GM19238 (cell line): ENCODE data around the gene LSM12.

Experiments
- DNase-seq: peaks from one replicate; pipeline ENCODE4 v3.0.0; 2011; ENCODE audit warnings: low spot score; ENCODE audit not compliant: insufficient read length

LSM12 gene

GRCh38 chr17:44095647-44096496 lies 29.4 kb upstream of the LSM12 start:
- peak; percentile 58 for DNase-seq

- no peak for DNase-seq
Measured at GRCh38 chr17:44095388-44095646, 28.8 kb upstream of the LSM12 start.

DNA sequence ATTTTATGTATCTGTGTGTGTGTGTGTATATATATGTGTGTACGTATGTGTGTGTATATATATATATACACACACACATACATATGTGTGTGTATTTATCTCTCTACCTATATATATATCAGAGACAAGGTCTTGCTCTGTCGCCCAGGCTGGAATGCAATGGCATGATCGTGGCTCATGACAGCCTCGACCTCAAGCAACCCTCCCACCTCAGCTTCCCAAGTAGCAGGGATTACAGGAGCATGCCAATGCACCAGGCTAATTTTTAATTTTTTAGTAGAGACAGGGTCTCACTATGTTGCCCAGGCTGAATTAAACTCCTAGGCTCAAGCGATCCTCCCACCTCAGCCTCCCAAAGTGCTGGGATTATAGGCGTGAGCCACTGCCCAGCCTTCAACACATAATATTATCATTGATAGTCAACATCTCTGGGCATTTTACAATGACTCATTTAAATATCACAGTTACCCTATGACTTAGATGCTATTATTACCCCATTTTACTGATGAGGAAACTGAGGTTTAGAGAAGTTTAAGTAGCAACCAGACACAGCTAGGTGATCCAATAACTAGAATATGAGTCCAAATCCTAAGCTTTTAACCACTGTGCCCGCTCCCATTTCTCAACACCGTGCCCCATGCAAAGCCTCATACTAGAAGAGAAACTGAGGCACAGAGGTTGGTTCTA lies 28.4 kb upstream of the LSM12 start:
- DNase-seq, result no peak

GRCh38 chr17:44093231-44093900 lies 26.9 kb upstream of the LSM12 start:
- no peak for DNase-seq

- no peak for DNase-seq
Measured at GRCh38 chr17:44092051-44092450, 25.6 kb upstream of the LSM12 start.

- no peak for DNase-seq
Measured at GRCh38 chr17:44091200-44091997, 24.9 kb upstream of the LSM12 start.

- no peak for DNase-seq
Measured at GRCh38 chr17:44088254-44088653, 21.8 kb upstream of the LSM12 start.

- DNase-seq, result no peak
Measured at GRCh38 chr17:44087319-44087718, 20.8 kb upstream of the LSM12 start.

GRCh38 chr17:44086364-44087311 lies 20.2 kb upstream of the LSM12 start:
- no peak for DNase-seq

DNA sequence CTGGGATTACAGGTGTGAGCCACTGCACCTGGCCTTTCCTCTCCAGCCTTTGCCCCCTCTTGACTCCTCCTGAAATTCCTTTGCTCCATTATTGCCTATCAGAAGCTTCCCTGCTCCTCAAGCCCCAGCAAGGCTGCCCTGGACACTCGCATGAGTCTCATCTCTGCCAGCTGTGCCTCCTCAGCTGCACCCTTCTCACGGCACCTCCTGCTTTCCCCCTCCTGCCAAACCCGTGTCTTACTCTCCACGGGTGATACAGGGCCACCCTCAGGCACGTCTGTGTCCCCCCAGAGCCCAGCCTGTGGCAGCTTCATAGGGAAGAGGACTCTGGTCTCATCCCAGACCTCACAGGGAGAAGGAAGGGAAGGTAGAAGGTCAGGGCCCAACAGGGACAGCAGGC lies 19.4 kb upstream of the LSM12 start:
- no peak for DNase-seq

- no peak for DNase-seq
Measured at GRCh38 chr17:44084921-44085320, 18.4 kb upstream of the LSM12 start.

DNA sequence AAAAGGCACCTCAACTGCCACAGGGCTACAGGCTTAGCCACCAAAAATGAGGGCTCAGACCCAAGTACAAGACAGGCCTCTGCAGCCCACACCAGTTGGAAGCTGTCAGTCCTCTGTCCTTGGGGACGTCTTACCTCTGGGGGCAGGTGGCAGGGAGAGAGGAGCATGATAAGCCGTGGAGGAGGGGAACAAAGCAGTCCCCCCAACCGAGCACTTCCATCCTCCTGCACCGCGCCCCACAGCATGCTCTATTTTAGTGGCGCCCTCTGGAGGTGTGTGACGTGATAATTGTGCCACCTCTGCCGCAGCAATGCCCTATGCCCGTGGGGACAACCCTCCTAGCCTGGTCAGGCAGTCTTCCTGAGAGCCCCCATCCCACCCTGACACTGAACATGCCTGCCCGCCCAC lies 17.7 kb upstream of the LSM12 start:
- no peak for DNase-seq

DNA sequence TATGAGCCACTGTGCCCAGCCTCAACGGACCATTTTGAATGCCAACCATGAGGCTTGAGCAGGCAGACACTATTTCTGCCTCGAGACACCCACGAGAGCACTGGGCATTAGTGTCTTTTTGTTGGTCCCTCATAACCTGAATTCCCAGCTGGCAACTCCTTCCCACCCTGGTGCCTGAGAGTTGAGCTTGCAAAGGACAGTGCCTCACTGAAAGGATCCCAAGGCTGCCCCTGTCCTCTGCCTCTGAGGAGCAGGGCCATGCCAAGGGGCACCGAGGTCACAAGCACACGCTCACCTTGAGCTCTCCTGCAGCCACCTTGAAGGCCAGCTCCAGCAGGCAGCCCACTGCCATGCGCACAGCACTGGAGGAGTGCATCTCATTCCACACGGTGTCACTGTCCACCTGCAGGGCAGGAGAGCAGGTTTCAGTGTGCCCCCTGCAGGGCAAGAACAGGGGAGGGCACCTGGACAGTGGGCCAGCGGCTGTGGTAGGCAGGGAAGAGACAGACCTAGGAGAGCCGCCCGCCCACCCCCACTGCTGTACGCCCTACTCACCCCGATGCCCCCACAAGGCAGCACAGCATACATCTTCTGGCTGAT lies 16.9 kb upstream of the LSM12 start:
- DNase-seq, result no peak

- DNase-seq, result no peak
Measured at GRCh38 chr17:44082256-44082927, 15.9 kb upstream of the LSM12 start.

DNA sequence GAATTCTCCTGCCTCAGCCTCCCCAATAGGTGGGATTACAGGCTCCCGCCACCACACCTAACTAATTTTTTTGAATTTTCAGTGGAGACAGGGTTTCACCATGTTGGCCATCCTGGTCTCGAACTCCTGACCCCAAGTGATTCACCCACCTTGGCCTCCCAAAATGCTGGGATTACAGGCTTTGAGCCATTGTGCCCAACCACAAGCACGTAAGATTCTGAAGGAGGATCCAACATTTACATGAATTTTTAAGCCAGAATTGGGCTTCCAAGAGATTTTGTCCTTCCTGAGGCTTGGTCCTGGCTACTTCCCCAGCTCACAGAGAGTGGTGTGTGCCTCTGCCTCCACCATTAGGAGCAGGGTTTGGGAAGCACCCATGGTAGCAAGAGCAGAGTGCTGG lies 15.2 kb upstream of the LSM12 start:
- no peak for DNase-seq

- DNase-seq, result no peak
Measured at GRCh38 chr17:44079877-44080821, 13.7 kb upstream of the LSM12 start.

- no peak for DNase-seq
Measured at GRCh38 chr17:44078412-44078811, 11.9 kb upstream of the LSM12 start.

DNA sequence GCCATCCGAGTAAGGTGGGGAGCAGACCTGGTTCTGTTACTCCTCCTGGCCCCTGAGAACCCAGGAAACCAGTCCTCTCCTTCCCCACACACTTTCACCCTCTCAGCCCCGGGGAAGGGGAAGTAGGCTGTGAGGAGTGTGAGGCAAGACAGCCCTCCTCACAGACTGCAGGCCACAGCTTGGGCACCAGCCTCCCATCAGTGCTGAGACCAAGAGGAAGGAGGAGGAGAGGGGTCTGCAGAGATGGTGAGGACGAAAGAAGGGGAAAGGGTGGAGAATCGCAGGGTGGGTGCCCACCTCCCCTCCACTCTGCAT lies 11.1 kb upstream of the LSM12 start:
- DNase-seq, result no peak
